Measurements from ENCODE around the gene YPEL2.

GRCh38 chr17:59355702-59356325 is 24.4 kb downstream of the YPEL2 start:
- no peak for TF ChIP-seq POLR2AphosphoS5 (IDR thresholded peaks at IDR 0.05; ENCODE audit: low read depth, low read length)
- no peak for TF ChIP-seq POLR2A (IDR thresholded peaks at IDR 0.05; ENCODE audit: low read depth, low read length)
- no peak for TF ChIP-seq TAF1 (IDR thresholded peaks at IDR 0.05; ENCODE audit: borderline replicate concordance, low read depth, low read length)

All from GM12892 (cell line).